Measurements from ENCODE around the gene KLRF1.
A peak's percentile ranks its signal among the peaks of the same experiment; 100 is the strongest.

KLRF1 gene

GRCh38 chr12:9805883-9806282, 21.4 kb upstream of the KLRF1 start:
- DNase-seq = no peak
- in situ Hi-C loops (cut with MboI; ENCODE audit: low pct_unique_long_range_greater_than_20kb, low sequenced_read_pairs) = loop anchor here (25.0 kb wide), 1 partner anchor 331 kb away; the partner anchor contains the start of gene CLEC7A

GRCh38 chr12:9806714-9807113, 20.6 kb upstream of the KLRF1 start:
- in situ Hi-C loops (cut with MboI; ENCODE audit: low pct_unique_long_range_greater_than_20kb, low sequenced_read_pairs) = loop anchor here (25.0 kb wide), 1 partner anchor 331 kb away; the partner anchor contains the start of gene CLEC7A
- DNase-seq = no peak

GRCh38 chr12:9808504-9808903, 18.8 kb upstream of the KLRF1 start:
- in situ Hi-C loops (cut with MboI; ENCODE audit: low pct_unique_long_range_greater_than_20kb, low sequenced_read_pairs) = loop anchor here (25.0 kb wide), 1 partner anchor 329 kb away; the partner anchor contains the start of gene CLEC7A
- DNase-seq = no peak

- DNase-seq = no peak
- in situ Hi-C loops (cut with MboI; ENCODE audit: low pct_unique_long_range_greater_than_20kb, low sequenced_read_pairs) = loop anchor here (25.0 kb wide), 1 partner anchor 328 kb away; the partner anchor contains the start of gene CLEC7A
Observed at GRCh38 chr12:9809338-9809737, 17.9 kb upstream of the KLRF1 start.

GRCh38 chr12:9809866-9810265, 17.4 kb upstream of the KLRF1 start:
- in situ Hi-C loops (cut with MboI; ENCODE audit: low pct_unique_long_range_greater_than_20kb, low sequenced_read_pairs) = loop anchor here (25.0 kb wide), 1 partner anchor 327 kb away; the partner anchor contains the start of gene CLEC7A
- DNase-seq = no peak

- in situ Hi-C loops (cut with MboI; ENCODE audit: low pct_unique_long_range_greater_than_20kb, low sequenced_read_pairs) = loop anchor here (25.0 kb wide), 1 partner anchor 327 kb away; the partner anchor contains the start of gene CLEC7A
- peak; percentile 80 for DNase-seq
Observed at GRCh38 chr12:9810671-9811070, 16.6 kb upstream of the KLRF1 start.

- no peak for DNase-seq
- in situ Hi-C loops (cut with MboI; ENCODE audit: low pct_unique_long_range_greater_than_20kb, low sequenced_read_pairs) = loop anchor here (25.0 kb wide), 1 partner anchor 326 kb away; the partner anchor contains the start of gene CLEC7A
Observed at GRCh38 chr12:9811621-9812020, 15.7 kb upstream of the KLRF1 start.

GRCh38 chr12:9813821-9814798, 13.2 kb upstream of the KLRF1 start:
- peak; percentile 98 for DNase-seq
- in situ Hi-C loops (cut with MboI; ENCODE audit: low pct_unique_long_range_greater_than_20kb, low sequenced_read_pairs) = loop anchor here (25.0 kb wide), 1 partner anchor 323 kb away; the partner anchor contains the start of gene CLEC7A

GRCh38 chr12:9820281-9820930, 6.9 kb upstream of the KLRF1 start:
- in situ Hi-C loops (cut with MboI; ENCODE audit: low pct_unique_long_range_greater_than_20kb, low sequenced_read_pairs) = loop anchor here (25.0 kb wide), 1 partner anchor 317 kb away; the partner anchor contains the start of gene CLEC7A
- no peak for DNase-seq

- in situ Hi-C loops (cut with MboI; ENCODE audit: low pct_unique_long_range_greater_than_20kb, low sequenced_read_pairs) = no loop called here
Observed at GRCh38 chr12:9829483-9829882, 2.2 kb downstream of the KLRF1 start.

GRCh38 chr12:9829982-9830381, 2.7 kb downstream of the KLRF1 start:
- DNase-seq = no peak
- in situ Hi-C loops (cut with MboI; ENCODE audit: low pct_unique_long_range_greater_than_20kb, low sequenced_read_pairs) = no loop called here

More at GRCh38 chr12:9829483-9829882, 2.2 kb downstream of the KLRF1 start:
- DNase-seq = no peak

GRCh38 chr12:9831720-9832119, 4.4 kb downstream of the KLRF1 start:
- in situ Hi-C loops (cut with MboI; ENCODE audit: low pct_unique_long_range_greater_than_20kb, low sequenced_read_pairs) = no loop called here
- DNase-seq = no peak

GRCh38 chr12:9843407-9843806, 16.1 kb downstream of the KLRF1 start:
- DNase-seq = no peak
- in situ Hi-C loops (cut with MboI; ENCODE audit: low pct_unique_long_range_greater_than_20kb, low sequenced_read_pairs) = no loop called here

- in situ Hi-C loops (cut with MboI; ENCODE audit: low pct_unique_long_range_greater_than_20kb, low sequenced_read_pairs) = no loop called here
- DNase-seq = no peak
Observed at GRCh38 chr12:9848899-9849298, 21.6 kb downstream of the KLRF1 start.

GRCh38 chr12:9851050-9851449, 23.8 kb downstream of the KLRF1 start:
- in situ Hi-C loops (cut with MboI; ENCODE audit: low pct_unique_long_range_greater_than_20kb, low sequenced_read_pairs) = no loop called here

GRCh38 chr12:9851927-9852326, 24.6 kb downstream of the KLRF1 start:
- no peak for DNase-seq
- in situ Hi-C loops (cut with MboI; ENCODE audit: low pct_unique_long_range_greater_than_20kb, low sequenced_read_pairs) = no loop called here

More at GRCh38 chr12:9851050-9851449, 23.8 kb downstream of the KLRF1 start:
- no peak for DNase-seq

- DNase-seq = no peak
- in situ Hi-C loops (cut with MboI; ENCODE audit: low pct_unique_long_range_greater_than_20kb, low sequenced_read_pairs) = no loop called here
Observed at GRCh38 chr12:9856151-9856550, 28.9 kb downstream of the KLRF1 start.

- in situ Hi-C loops (cut with MboI; ENCODE audit: low pct_unique_long_range_greater_than_20kb, low sequenced_read_pairs) = no loop called here
- no peak for DNase-seq
Observed at GRCh38 chr12:9856894-9857293, 29.6 kb downstream of the KLRF1 start.

GRCh38 chr12:9858135-9858534, 30.9 kb downstream of the KLRF1 start:
- no peak for DNase-seq
- in situ Hi-C loops (cut with MboI; ENCODE audit: low pct_unique_long_range_greater_than_20kb, low sequenced_read_pairs) = no loop called here

Data from KBM-7 (cell line).